H1 (cell line): ENCODE measurements around the gene MDH1B. TPM values are rescaled to one million over a fixed set of nuclear protein-coding genes. Genes with fewer than 3 reads are reported as not detected.

Experiments used
- CTCF ChIA-PET: fragments of 300-600 bp; sonication (Branson Sonifier 250); formaldehyde crosslinking; loops from one replicate; lab custom pipeline; 2021; ENCODE audit not compliant: partially characterized antibody; lab: Charles Lee
- POLR2A ChIA-PET: fragments of 300-600 bp; sonication (Branson Sonifier 250); formaldehyde crosslinking; loops from one replicate; lab custom pipeline; 2021; ENCODE audit warnings: inconsistent platforms; ENCODE audit not compliant: partially characterized antibody; lab: Charles Lee
- DNase-seq, 2 experiments: peaks; one replicate each; pipeline versions ENCODE4 v3.0.0 to v3.0.0-alpha.2; 2010 to 2022; ENCODE audit warnings: low spot score in 2 of 2, low read depth in 1 of 2, mixed read lengths in 1 of 2
- FAIRE-seq: peaks from 2 replicates; lab custom pipeline; 2011; peaks lifted over from hg19 to GRCh38; lab: Jason Lieb, UNC
- H2AFZ ChIP-seq: 2 replicates; pipeline ENCODE4 v1.8.1; 2012; ENCODE audit warnings: low read length, inconsistent platforms
- H2AK5ac ChIP-seq: 2 replicates; pipeline ENCODE4 v1.6.1; 2013; ENCODE audit warnings: low read depth, low read length
- H2BK120ac ChIP-seq: replicated peaks from 2 replicates; pipeline ENCODE3; 2013; ENCODE audit warnings: low read depth, low read length, inconsistent platforms
- H2BK12ac ChIP-seq: 2 replicates; pipeline ENCODE4 v1.6.1; 2013; ENCODE audit warnings: low read depth, low read length
- H2BK15ac ChIP-seq: 2 replicates; pipeline ENCODE4 v1.6.1; 2013; ENCODE audit warnings: low read length
- H2BK20ac ChIP-seq: 2 replicates; pipeline ENCODE4 v1.6.1; 2013; ENCODE audit warnings: low read length
- H2BK5ac ChIP-seq: 2 replicates; pipeline ENCODE4 v1.6.1; 2013; ENCODE audit warnings: low read depth, low read length
- H3K14ac ChIP-seq: 2 replicates; pipeline ENCODE4 v1.6.1; 2013; ENCODE audit warnings: inconsistent platforms; ENCODE audit not compliant: insufficient read length
- H3K18ac ChIP-seq: 2 replicates; pipeline ENCODE4 v1.6.1; 2013; ENCODE audit warnings: low read length; ENCODE audit errors: extremely low read depth
- H3K23ac ChIP-seq: 2 replicates; pipeline ENCODE4 v1.6.1; 2013; ENCODE audit warnings: inconsistent platforms; ENCODE audit not compliant: insufficient read length
- H3K23me2 ChIP-seq: 2 replicates; pipeline ENCODE4 v1.6.1; 2013; ENCODE audit warnings: low read depth, low read length
- H3K27ac ChIP-seq: 2 replicates; pipeline ENCODE4 v1.6.1; 2011; ENCODE audit warnings: low read depth, low read length, inconsistent platforms
- H3K27me3 ChIP-seq, 4 experiments: replicated peaks in 1 of 4; 1 replicate in 1 of 4; 2 replicates in 3 of 4; pipeline versions ENCODE4 v1.6.1 to v1.8.1; 2011 to 2013; ENCODE audit warnings: low read length in 3 of 4, mild to moderate bottlenecking in 3 of 4, inconsistent platforms in 2 of 4, mixed read lengths in 2 of 4, moderate library complexity in 1 of 4; ENCODE audit not compliant: control insufficient read depth in 3 of 4, insufficient read depth in 3 of 4; ENCODE audit errors: extremely low read depth in 1 of 4
- H3K36me3 ChIP-seq, 4 experiments: 2 replicates each; pipeline versions ENCODE4 v1.6.1 to v1.8.1; 2011 to 2013; ENCODE audit warnings: mild to moderate bottlenecking in 4 of 4, low read length in 3 of 4, moderate library complexity in 2 of 4, control low read depth in 1 of 4, inconsistent platforms in 1 of 4; ENCODE audit not compliant: insufficient read depth in 4 of 4, control insufficient read depth in 2 of 4
- H3K4ac ChIP-seq: replicated peaks from 2 replicates; pipeline ENCODE3; 2013; ENCODE audit warnings: low read length, low read depth, mixed read lengths, inconsistent platforms; ENCODE audit not compliant: insufficient read length
- H3K4me1 ChIP-seq, 4 experiments: replicated peaks in 1 of 4; 1 replicate in 1 of 4; 2 replicates in 3 of 4; pipeline versions ENCODE4 v1.6.1 to v1.8.1; 2011 to 2013; ENCODE audit warnings: low read length in 3 of 4, inconsistent platforms in 2 of 4, mixed read lengths in 1 of 4; ENCODE audit not compliant: insufficient read depth in 4 of 4, control insufficient read depth in 3 of 4
- H3K4me2 ChIP-seq, 2 experiments: 2 replicates each; pipeline versions ENCODE4 v1.6.1 to v1.8.1; 2011 to 2013; ENCODE audit warnings: low read depth in 2 of 2, low read length in 2 of 2, control low read depth in 1 of 2, inconsistent platforms in 1 of 2, mild to moderate bottlenecking in 1 of 2; ENCODE audit not compliant: insufficient read depth in 1 of 2
- H3K4me3 ChIP-seq, 4 experiments: fragments of 200-600, 300-600 bp in 1 of 4; sonication (generic), shearing (Covaris generic), sonication (Bioruptor Twin) in 1 of 4; 2 replicates each; pipeline versions ENCODE4 v1.5.1 to v1.8.1; 2011 to 2016; ENCODE audit warnings: low read length in 4 of 4, low read depth in 3 of 4, control low read depth in 2 of 4, inconsistent platforms in 2 of 4, mild to moderate bottlenecking in 2 of 4, mixed read lengths in 1 of 4, moderate library complexity in 1 of 4; ENCODE audit not compliant: insufficient read depth in 2 of 4; ENCODE audit errors: extremely low read depth in 1 of 4
- H3K56ac ChIP-seq: replicated peaks from 2 replicates; pipeline ENCODE3; 2013; ENCODE audit warnings: low read depth, mild to moderate bottlenecking, mixed read lengths, low read length, inconsistent platforms; ENCODE audit not compliant: insufficient read length
- H3K79me1 ChIP-seq: 2 replicates; pipeline ENCODE4 v1.6.1; 2013; ENCODE audit warnings: low read depth, low read length, control low read depth
- H3K79me2 ChIP-seq, 2 experiments: 2 replicates each; pipeline versions ENCODE4 v1.6.1 to v1.8.1; 2012 to 2013; ENCODE audit warnings: low read length in 2 of 2, mild to moderate bottlenecking in 2 of 2, inconsistent platforms in 1 of 2; ENCODE audit not compliant: insufficient read depth in 2 of 2, control insufficient read depth in 1 of 2
- H3K9ac ChIP-seq, 4 experiments: replicated peaks in 1 of 4; 1 replicate in 1 of 4; 2 replicates in 3 of 4; pipeline versions ENCODE4 v1.6.1 to v1.8.1; 2011 to 2013; ENCODE audit warnings: low read depth in 3 of 4, low read length in 3 of 4, control low read depth in 2 of 4, mild to moderate bottlenecking in 2 of 4, moderate library complexity in 2 of 4, inconsistent platforms in 1 of 4; ENCODE audit errors: extremely low read depth in 1 of 4
- H3K9me3 ChIP-seq, 2 experiments: 2 replicates each; pipeline versions ENCODE4 v1.6.1 to v1.8.1; 2012 to 2013; ENCODE audit warnings: mild to moderate bottlenecking in 2 of 2, moderate library complexity in 2 of 2, control low read depth in 1 of 2, inconsistent platforms in 1 of 2, low read depth in 1 of 2, low read length in 1 of 2, mixed read lengths in 1 of 2; ENCODE audit not compliant: insufficient read depth in 2 of 2
- H4K20me1 ChIP-seq, 2 experiments: replicated peaks in 1 of 2; 2 replicates each; pipeline versions ENCODE3 to v1.8.1; 2011 to 2013; ENCODE audit warnings: inconsistent platforms in 2 of 2, low read length in 2 of 2, mild to moderate bottlenecking in 1 of 2; ENCODE audit not compliant: insufficient read depth in 2 of 2, control insufficient read depth in 1 of 2
- H4K5ac ChIP-seq: 2 replicates; pipeline ENCODE4 v1.6.1; 2013; ENCODE audit warnings: low read length, low read depth, mixed read lengths, inconsistent platforms; ENCODE audit not compliant: insufficient read length
- H4K8ac ChIP-seq: 2 replicates; pipeline ENCODE4 v1.8.0; 2013; ENCODE audit warnings: mild to moderate bottlenecking, moderate library complexity, low read length, inconsistent platforms; ENCODE audit not compliant: insufficient read depth; ENCODE audit errors: extremely low read depth
- H4K91ac ChIP-seq: replicated peaks from 2 replicates; pipeline ENCODE3; 2013; ENCODE audit warnings: low read length, mixed read lengths, inconsistent platforms; ENCODE audit not compliant: insufficient read length
- CHD1 ChIP-seq: IDR thresholded peaks from 2 replicates; pipeline ENCODE4 v1.6.1; 2012; ENCODE audit warnings: low read depth, low read length, improper control_type of control experiment
- CTCF ChIP-seq, 3 experiments: IDR thresholded peaks; 1 replicate in 2 of 3; 2 replicates in 1 of 3; pipeline versions ENCODE4 v1.5.1 to v1.6.1; 2011; ENCODE audit warnings: low read length in 3 of 3, mild to moderate bottlenecking in 3 of 3, inconsistent platforms in 2 of 3, low read depth in 1 of 3, moderate library complexity in 1 of 3; ENCODE audit not compliant: insufficient read depth in 1 of 3; ENCODE audit errors: control extremely low read depth in 1 of 3
- RAD21 ChIP-seq, 2 experiments: IDR thresholded peaks in 1 of 2; conservative IDR thresholded peaks in 1 of 2; 2 replicates each; pipeline ENCODE4 v1.6.1; 2011; ENCODE audit warnings: low read depth in 2 of 2, low read length in 2 of 2, improper control_type of control experiment in 1 of 2, inconsistent platforms in 1 of 2, mild to moderate bottlenecking in 1 of 2, moderate library complexity in 1 of 2
- RFX5 ChIP-seq: IDR thresholded peaks from 2 replicates; pipeline ENCODE4 v1.6.1; 2011; ENCODE audit warnings: low read depth, low read length, improper control_type of control experiment, borderline replicate concordance
- RXRA ChIP-seq: IDR thresholded peaks from 2 replicates; pipeline ENCODE4 v1.6.1; 2011; ENCODE audit warnings: low read depth, mild to moderate bottlenecking, low read length, moderate library complexity; ENCODE audit not compliant: insufficient read depth
- TEAD4 ChIP-seq: IDR thresholded peaks from 2 replicates; pipeline ENCODE4 v1.6.1; 2012; ENCODE audit warnings: low read depth, low read length, inconsistent platforms, mixed read lengths
- WGBS, 2 experiments: shearing (Covaris generic) in 1 of 2; methylation state at CpG; one replicate each; pipeline versions ENCODE4 v1.1.6 to v1.1.7; 2013 to 2015; ENCODE audit warnings: low lambda C conversion rate in 2 of 2, mixed read lengths in 2 of 2, inconsistent platforms in 1 of 2, low coverage in 1 of 2, missing lambda C conversion rate in 1 of 2; ENCODE audit not compliant: insufficient replicate concordance in 2 of 2, insufficient coverage in 1 of 2, insufficient read length in 1 of 2; ENCODE audit errors: extremely low coverage in 1 of 2, missing lambda C conversion rate in 1 of 2; 5-methylcytosine and 5-hydroxymethylcytosine counted together
- polyA plus RNA-seq, 7 experiments: library from polyadenylated mRNA; depleted of rRNA in 3 of 7; stranded (reverse) in 5 of 7; unstranded in 2 of 7; fragments of >200 nt in 5 of 7; fragments of 200-250 nt in 2 of 7; gene quantifications; 1 replicate in 5 of 7; 2 replicates in 1 of 7; 4 replicates in 1 of 7; pipeline versions ENCODE4 v1.2.1 to v1.2.3, GENCODE V29; 2011 to 2013; ENCODE audit warnings: missing spikeins in 2 of 7, mixed read lengths in 2 of 7
- total RNA-seq: library from RNA; stranded (reverse); fragmentation: NEBNext Ultra II Directional; extraction: Animal tissue kit (Norgen Biotek cat#: 25700); gene quantifications from 2 replicates; pipeline ENCODE4 v1.2.1, GENCODE V29; 2021

The MDH1B gene
- total and polyA plus RNA-seq, 2 of the 8 experiments (the other 6 are each of a cell fraction or from before 2014, with no cell fraction given): 1.5 to 2.1 TPM

- Histone ChIP-seq H3K27me3 (no peaks in the 10 kb centered on the region), H4K5ac (no peak overlapping the region), H3K14ac (no peak overlapping the region), H3K4me3 (no peak overlapping the region), H3K4ac (no peak overlapping the region), H3K4me2 (no peak overlapping the region), H4K91ac (no peak overlapping the region), H3K4me1 (no peaks in the 10 kb centered on the region), H4K20me1 (no peaks in the 10 kb centered on the region), H2BK20ac (no peak overlapping the region), H2AFZ (no peak overlapping the region), H3K27ac (no peak overlapping the region), H3K23me2 (no peaks in the 10 kb centered on the region; the same call in 1 of the 2 replicates), H3K79me1 (no peaks in the 10 kb centered on the region), H2BK15ac (no peak overlapping the region), H3K79me2 (no peaks in the 10 kb centered on the region), H3K56ac (no peak overlapping the region), H4K8ac (no peak overlapping the region), H3K23ac (no peak overlapping the region), H2BK5ac (no peak overlapping the region), H2AK5ac (no peak overlapping the region), H3K18ac (no peak overlapping the region), H2BK12ac (no peak overlapping the region), H3K9me3 (no peaks in the 10 kb centered on the region), H2BK120ac (no peak overlapping the region), H3K36me3 (no peaks in the 10 kb centered on the region), H3K9ac (no peak overlapping the region)
- TF ChIP-seq RAD21 (IDR thresholded peaks at IDR 0.05 in 1 of 2, conservative IDR thresholded peaks at IDR 0.05 in 1 of 2; ENCODE audit: low read depth in 2 of 2, low read length in 2 of 2): peak; percentile 90 to 96
- TF ChIP-seq CHD1: no peak
- no peak for TF ChIP-seq TEAD4
- TF ChIP-seq RFX5: no peak
- TF ChIP-seq CTCF (IDR thresholded peaks at IDR 0.05; ENCODE audit: control extremely low read depth in 1 of 3, insufficient read depth in 1 of 3, low read depth in 1 of 3, low read length in 3 of 3): peak in 2 of 3 experiments; percentile 70 to 76; a peak in 3 of 4 replicates
- no peak for TF ChIP-seq RXRA
- ChIA-PET POLR2A (no interaction called here), CTCF (interaction anchor here (2.4 to 6.6 kb wide), 2 partner anchors 10 to 88 kb away, joined by 9 to 78 read pairs; no protein-coding TSS in a partner anchor)
- DNase-seq (peak; percentile 7 to 50), FAIRE-seq (peak; percentile 100)
- 46% methylated on average over 5 of the region's 5 CpGs; no CpG with 5 or more reads in 1 of the 2 experiments for WGBS, 2 experiments
These were observed 71.6 kb downstream of the MDH1B start for GRCh38 chr2:206693399-206694137.
